ENCODE data around the gene ALK.

- TF ChIP-seq, protein P1, sequence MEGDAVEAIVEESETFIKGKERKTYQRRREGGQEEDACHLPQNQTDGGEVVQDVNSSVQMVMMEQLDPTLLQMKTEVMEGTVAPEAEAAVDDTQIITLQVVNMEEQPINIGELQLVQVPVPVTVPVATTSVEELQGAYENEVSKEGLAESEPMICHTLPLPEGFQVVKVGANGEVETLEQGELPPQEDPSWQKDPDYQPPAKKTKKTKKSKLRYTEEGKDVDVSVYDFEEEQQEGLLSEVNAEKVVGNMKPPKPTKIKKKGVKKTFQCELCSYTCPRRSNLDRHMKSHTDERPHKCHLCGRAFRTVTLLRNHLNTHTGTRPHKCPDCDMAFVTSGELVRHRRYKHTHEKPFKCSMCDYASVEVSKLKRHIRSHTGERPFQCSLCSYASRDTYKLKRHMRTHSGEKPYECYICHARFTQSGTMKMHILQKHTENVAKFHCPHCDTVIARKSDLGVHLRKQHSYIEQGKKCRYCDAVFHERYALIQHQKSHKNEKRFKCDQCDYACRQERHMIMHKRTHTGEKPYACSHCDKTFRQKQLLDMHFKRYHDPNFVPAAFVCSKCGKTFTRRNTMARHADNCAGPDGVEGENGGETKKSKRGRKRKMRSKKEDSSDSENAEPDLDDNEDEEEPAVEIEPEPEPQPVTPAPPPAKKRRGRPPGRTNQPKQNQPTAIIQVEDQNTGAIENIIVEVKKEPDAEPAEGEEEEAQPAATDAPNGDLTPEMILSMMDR (conservative IDR thresholded peaks at IDR 0.05 in 1 of 2, IDR thresholded peaks at IDR 0.05 in 1 of 2; ENCODE audit: low read depth in 1 of 2, low read length in 2 of 2): no peak
- TF ChIP-seq EZH2 (IDR thresholded peaks at IDR 0.05; ENCODE audit: low read length, missing control alignments): no peak
Observed at GRCh38 chr2:29276151-29276550, 645.2 kb downstream of the ALK start.
